Uterus (tissue), 4 donors: Measurements from ENCODE around the gene PGM3. TPM values are rescaled to one million over a fixed set of nuclear protein-coding genes. Genes with fewer than 3 reads are reported as not detected.

Experiments used
- DNase-seq, 2 donors: peaks; one replicate each; pipeline ENCODE4 v3.0.0-alpha.2; 2019 to 2020
- H3K27ac ChIP-seq, 2 donors: fragments of 200-600 bp; sonication (generic); 1 replicate in 1 of 2; 2 replicates in 1 of 2; pipeline ENCODE4 v1.5.1; 2016 to 2018
- H3K27me3 ChIP-seq, 2 donors: fragments of 200-600 bp; sonication (generic); one replicate each; pipeline ENCODE4 v1.5.1; 2018 to 2019; ENCODE audit warnings: control low read depth in 1 of 2
- H3K36me3 ChIP-seq, 2 donors: fragments of 200-600 bp; sonication (generic); one replicate each; pipeline ENCODE4 v1.5.1; 2019; ENCODE audit warnings: control low read depth in 1 of 2
- H3K4me1 ChIP-seq, 2 donors: fragments of 200-600 bp; sonication (generic); one replicate each; pipeline ENCODE4 v1.5.1; 2018 to 2019; ENCODE audit warnings: control low read depth in 1 of 2
- H3K4me3 ChIP-seq, 2 donors: fragments of 200-600 bp; sonication (generic); 1 replicate in 1 of 2; 2 replicates in 1 of 2; pipeline ENCODE4 v1.5.1; 2018 to 2019; ENCODE audit warnings: mild to moderate bottlenecking in 1 of 2
- H3K9me3 ChIP-seq, 2 donors: fragments of 200-600 bp; sonication (generic); one replicate each; pipeline ENCODE4 v1.5.1; 2019; ENCODE audit warnings: control low read depth in 1 of 2
- CTCF ChIP-seq, 4 experiments: fragments of 200-600 bp in 2 of 4; fragments of 450-650 bp in 2 of 4; sonication (generic) in 2 of 4; IDR thresholded peaks; one replicate each; pipeline ENCODE4 v1.5.1; 2016 to 2019; ENCODE audit warnings: antibody characterized with exemption in 4 of 4, mild to moderate bottlenecking in 2 of 4, moderate library complexity in 1 of 4
- POLR2A ChIP-seq, 2 donors: fragments of 450-650 bp; IDR thresholded peaks; one replicate each; pipeline ENCODE4 v1.6.1; 2016; ENCODE audit warnings: antibody characterized with exemption in 2 of 2, mild to moderate bottlenecking in 1 of 2, moderate library complexity in 1 of 2
- intact Hi-C: fragments of 100-400 bp; cut with DNase I; formaldehyde crosslinking; loops from one replicate; pipeline ENCODE4 v1.15.1; 2023; ENCODE audit warnings: low total_unique reads
- total RNA-seq, 4 donors: library from RNA; depleted of rRNA in 3 of 4; stranded (reverse); fragments of >200 nt in 3 of 4; gene quantifications; one replicate each; pipeline versions ENCODE4 v1.1.0 to v1.2.4, GENCODE V29; 2014 to 2023
- donor health status: DM: yes; HTN: yes; CAD: no.

PGM3 gene
- total RNA-seq, 4 donors from 2014 or later, result 11.8 to 185 (median 60.9) TPM

GRCh38 chr6:83153883-83154521 is 39.1 kb downstream of the PGM3 start:
- Histone ChIP-seq H3K9me3 (no peaks in the 10 kb centered on the region), H3K27ac (no peak overlapping the region), H3K4me3 (no peak overlapping the region), H3K4me1 (no peaks in the 10 kb centered on the region), H3K36me3 (no peaks in the 10 kb centered on the region), H3K27me3 (no peaks in the 10 kb centered on the region)
- no peak for TF ChIP-seq POLR2A (IDR thresholded peaks at IDR 0.05)
- TF ChIP-seq CTCF (IDR thresholded peaks at IDR 0.05), result no peak
- DNase-seq, result no peak
- intact Hi-C loops, result no loop called here

GRCh38 chr6:83152913-83153312 is 40.2 kb downstream of the PGM3 start:
- Histone ChIP-seq H3K9me3 (no peaks in the 10 kb centered on the region), H3K27ac (no peak overlapping the region), H3K4me1 (no peaks in the 10 kb centered on the region), H3K4me3 (no peak overlapping the region), H3K36me3 (no peaks in the 10 kb centered on the region), H3K27me3 (no peaks in the 10 kb centered on the region)
- intact Hi-C loops, result no loop called here
- TF ChIP-seq CTCF (IDR thresholded peaks at IDR 0.05), result no peak
- no peak for TF ChIP-seq POLR2A (IDR thresholded peaks at IDR 0.05)
- DNase-seq, result no peak

GRCh38 chr6:83151114-83151513 is 42.0 kb downstream of the PGM3 start:
- no peaks in the 10 kb centered on the region for H3K4me1 ChIP-seq
- H3K27ac ChIP-seq, result no peak overlapping the region
- H3K36me3 ChIP-seq, result no peaks in the 10 kb centered on the region
- no peak for DNase-seq
- no peak overlapping the region for H3K4me3 ChIP-seq
- intact Hi-C loops, result no loop called here
- TF ChIP-seq POLR2A (IDR thresholded peaks at IDR 0.05) (no peak), CTCF (IDR thresholded peaks at IDR 0.05) (no peak)
- H3K27me3 ChIP-seq, result no peaks in the 10 kb centered on the region
- no peaks in the 10 kb centered on the region for H3K9me3 ChIP-seq

DNA sequence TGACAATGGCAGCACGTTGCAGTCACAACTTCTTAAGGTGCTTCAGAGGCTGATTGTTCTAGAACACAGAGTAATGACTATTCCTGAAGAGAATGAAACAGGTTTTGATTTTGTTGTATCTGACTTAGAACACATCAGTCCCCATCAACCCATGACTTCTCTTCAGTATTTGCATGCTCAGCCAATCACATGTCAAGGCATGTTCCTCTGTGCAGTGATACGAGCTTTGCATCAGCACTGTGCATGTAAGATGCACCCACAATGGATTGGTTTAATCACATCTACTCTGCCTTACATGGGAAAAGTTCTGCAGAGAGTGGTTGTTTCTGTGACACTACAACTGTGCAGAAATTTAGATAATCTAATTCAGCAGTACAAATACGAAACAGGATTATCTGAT is 54.3 kb downstream of the PGM3 start:
- Histone ChIP-seq H3K4me3 (no peak overlapping the region), H3K36me3 (no peaks in the 10 kb centered on the region), H3K4me1 (no peaks in the 10 kb centered on the region), H3K27me3 (no peaks in the 10 kb centered on the region), H3K9me3 (no peaks in the 10 kb centered on the region), H3K27ac (no peak overlapping the region)
- no peak for TF ChIP-seq CTCF (IDR thresholded peaks at IDR 0.05)
- no peak for TF ChIP-seq POLR2A (IDR thresholded peaks at IDR 0.05)
- DNase-seq, result no peak
- intact Hi-C loops, result no loop called here

- no peaks in the 10 kb centered on the region for H3K4me1 ChIP-seq
- intact Hi-C loops, result no loop called here
- H3K9me3 ChIP-seq, result no peaks in the 10 kb centered on the region
- no peak for DNase-seq
- TF ChIP-seq POLR2A (IDR thresholded peaks at IDR 0.05) (no peak), CTCF (IDR thresholded peaks at IDR 0.05) (no peak)
- no peaks in the 10 kb centered on the region for H3K27me3 ChIP-seq
- H3K4me3 ChIP-seq, result no peak overlapping the region
- H3K27ac ChIP-seq, result no peak overlapping the region
- H3K36me3 ChIP-seq, result no peaks in the 10 kb centered on the region
Observed at GRCh38 chr6:83138118-83138722, 54.8 kb downstream of the PGM3 start.
